Diencephalon (tissue), 1 donor: ENCODE data around the gene MAGEC1. TPM values are rescaled to one million over a fixed set of nuclear protein-coding genes. Genes with fewer than 3 reads are reported as not detected.

Experiments used
- total RNA-seq: library from RNA; depleted of rRNA; stranded (reverse); fragments of >200 nt; gene quantifications from one replicate; pipeline ENCODE4 v1.2.3, GENCODE V29; 2014

Gene MAGEC1
- not detected for total RNA-seq

GRCh38 chrX:141903400-141904155 lies at the start of gene MAGEC1:
Gene MAGEC1, plus strand, starts transcription at chrX:141903894. Its CDS starts 1,179 bp downstream, at chrX:141905073.

Other genes with a start within 250 kb of the MAGEC1 start
- gene SPANXD, start 205.2 kb upstream of the MAGEC1 start, total RNA-seq = not detected
- 0.23 TPM for gene MAGEC3, start 65.6 kb upstream of the MAGEC1 start, total RNA-seq